Caco-2 (cell line): ENCODE results near the gene PEF1. TPM values are rescaled to one million over a fixed set of nuclear protein-coding genes. Genes with fewer than 3 reads are reported as not detected.

Experiments
- BruUV-seq: library from RNA; stranded (reverse); fragments of 400-500 nt; replicated peaks from 2 replicates; lab custom pipeline; 2021; lab: Mats Ljungman, UMichigan
- CTCF ChIA-PET: fragments of 300-600 bp; sonication (Branson Sonifier 250); formaldehyde crosslinking; loops from one replicate; lab custom pipeline; 2022; ENCODE audit warnings: antibody characterized with exemption; lab: Charles Lee
- POLR2A ChIA-PET: fragments of 300-600 bp; sonication (Branson Sonifier 250); formaldehyde crosslinking; loops from one replicate; lab custom pipeline; 2022; ENCODE audit warnings: antibody characterized with exemption; lab: Charles Lee
- DNase-seq, 2 experiments: peaks; one replicate each; pipeline versions ENCODE4 v3.0.0 to v3.0.0-alpha.2; 2020 to 2022
- H3K27me3 ChIP-seq: replicated peaks from 2 replicates; pipeline ENCODE4 v1.6.0; 2011; ENCODE audit warnings: low read length; ENCODE audit not compliant: control insufficient read depth, insufficient read depth
- H3K36me3 ChIP-seq: 2 replicates; pipeline ENCODE4 v1.5.1; 2011; ENCODE audit warnings: low read length; ENCODE audit not compliant: control insufficient read depth, insufficient read depth
- H3K4me1 ChIP-seq: fragments of 250-450 bp; sonication (Bioruptor Pico); 2 replicates; pipeline ENCODE4 v1.5.1; 2020; ENCODE audit warnings: mild to moderate bottlenecking
- H3K4me3 ChIP-seq: 2 replicates; pipeline ENCODE4 v1.5.1; 2011; ENCODE audit warnings: low read depth, mild to moderate bottlenecking, control low read depth, low read length
- H3K9me3 ChIP-seq: fragments of 250-450 bp; sonication (Bioruptor Pico); 2 replicates; pipeline ENCODE4 v1.5.1; 2020; ENCODE audit warnings: mild to moderate bottlenecking, moderate library complexity
- H3K27ac Mint-ChIP-seq: one replicate; pipeline ENCODE4 v1.8.0; 2022; ENCODE audit warnings: mixed read lengths; ENCODE audit not compliant: unreplicated experiment
- H3K27me3 Mint-ChIP-seq: one replicate; pipeline ENCODE4 v1.8.0; 2022; ENCODE audit warnings: mixed read lengths; ENCODE audit not compliant: insufficient read depth, unreplicated experiment
- H3K36me3 Mint-ChIP-seq: one replicate; pipeline ENCODE4 v1.8.0; 2022; ENCODE audit warnings: mild to moderate bottlenecking, mixed read lengths; ENCODE audit not compliant: insufficient read depth, unreplicated experiment
- H3K4me1 Mint-ChIP-seq: one replicate; pipeline ENCODE4 v1.8.0; 2022; ENCODE audit warnings: low read depth, mixed read lengths; ENCODE audit not compliant: unreplicated experiment
- H3K4me3 Mint-ChIP-seq: one replicate; pipeline ENCODE4 v1.8.0; 2022; ENCODE audit warnings: mild to moderate bottlenecking, moderate library complexity, mixed read lengths; ENCODE audit not compliant: unreplicated experiment
- H3K9me3 Mint-ChIP-seq: one replicate; pipeline ENCODE4 v1.8.0; 2022; ENCODE audit warnings: mixed read lengths; ENCODE audit not compliant: unreplicated experiment
- intact Hi-C: fragments of 100-400 bp; cut with micrococcal nuclease; formaldehyde crosslinking; loops from one replicate; pipeline ENCODE4 v1.10.0; 2022; ENCODE audit not compliant: unreplicated experiment
- total RNA-seq: library from RNA; stranded (reverse); gene quantifications from 2 replicates; pipeline ENCODE4 v1.2.3, GENCODE V29; 2022
- TF ChIP-seq, protein P1 (sequence below), 2 experiments: fragments of 200-600 bp in 1 of 2; IDR thresholded peaks; 1 replicate in 1 of 2; 2 replicates in 1 of 2; pipeline versions ENCODE4 v1.5.1 to v1.8.0; 2011 to 2022; ENCODE audit warnings: antibody characterized with exemption in 1 of 2, control low read depth in 1 of 2, inconsistent platforms in 1 of 2, low read depth in 1 of 2, low read length in 1 of 2, mild to moderate bottlenecking in 1 of 2, moderate library complexity in 1 of 2; ENCODE audit not compliant: insufficient read depth in 1 of 2, severe bottlenecking in 1 of 2, unreplicated experiment in 1 of 2

The PEF1 gene
- total RNA-seq, 1 experiment from 2014 or later, result 22.1 TPM

DNA sequence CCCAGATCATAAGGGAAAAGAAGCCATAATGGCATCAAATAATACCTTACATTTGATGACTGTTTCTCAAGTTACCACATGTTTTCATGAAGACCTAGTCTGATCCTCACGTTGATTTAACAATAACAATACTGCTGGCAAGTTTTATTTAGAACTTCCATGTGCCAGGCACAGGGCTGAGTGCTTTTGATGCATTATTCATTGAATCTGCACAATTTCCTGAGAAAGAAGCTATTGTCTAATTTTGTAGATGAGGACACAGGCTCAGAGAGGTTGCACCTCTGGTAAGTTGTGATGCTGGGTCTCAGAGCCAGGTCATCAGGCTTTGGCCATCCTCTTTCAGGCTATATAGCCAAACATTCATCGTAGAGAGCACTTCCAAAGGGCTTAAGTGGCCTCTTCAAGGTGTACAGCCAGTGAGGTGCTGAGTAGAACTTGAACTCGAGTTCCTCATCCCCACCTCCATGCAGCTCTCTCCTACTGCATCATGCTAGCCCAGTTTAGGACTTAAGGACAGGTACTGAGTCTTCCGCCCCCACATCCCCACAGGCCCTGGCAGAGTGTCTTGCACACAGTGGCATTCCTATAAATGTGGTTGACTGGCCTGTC lies 8.3 kb upstream of the PEF1 start:
- POLR2A ChIA-PET, result interaction anchor here (0.6 kb wide), 1 partner anchor 8 kb away, joined by 5 read pairs; the partner anchor contains the start of gene PEF1

DNA sequence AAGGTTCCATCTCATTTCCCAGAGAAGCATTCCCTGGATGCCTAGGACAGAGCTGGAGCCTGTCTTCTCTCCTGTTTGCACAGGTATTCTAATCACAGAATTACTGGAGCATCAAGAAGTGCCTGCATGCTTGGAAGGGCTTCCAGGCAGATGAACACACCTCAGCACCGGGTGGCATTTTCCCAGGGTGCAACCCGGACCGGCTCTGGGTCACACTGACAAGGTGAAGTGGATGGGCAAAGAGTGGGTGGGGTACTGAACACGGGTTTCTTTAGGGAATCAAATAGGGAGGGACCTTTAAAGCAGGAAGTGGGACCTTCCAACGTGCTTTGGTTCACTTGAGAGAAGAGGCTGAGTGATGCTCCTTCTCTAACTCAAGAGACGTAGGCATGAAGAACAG lies 7.1 kb upstream of the PEF1 start:
- Mint-ChIP-seq H3K27me3 (no peaks in the 10 kb centered on the region), H3K36me3 (no peaks in the 10 kb centered on the region), H3K4me3 (no peak overlapping the region), H3K4me1 (peaks cover 17% of the 10 kb centered on the region), H3K9me3 (no peaks in the 10 kb centered on the region), H3K27ac (no peak overlapping the region)
- 0 out of 2 replicates have a peak, but pooled peaks cover 5% of the 10 kb centered on the region for H3K4me1 ChIP-seq
- no peaks in the 10 kb centered on the region for H3K9me3 ChIP-seq
- TF ChIP-seq, protein P1, sequence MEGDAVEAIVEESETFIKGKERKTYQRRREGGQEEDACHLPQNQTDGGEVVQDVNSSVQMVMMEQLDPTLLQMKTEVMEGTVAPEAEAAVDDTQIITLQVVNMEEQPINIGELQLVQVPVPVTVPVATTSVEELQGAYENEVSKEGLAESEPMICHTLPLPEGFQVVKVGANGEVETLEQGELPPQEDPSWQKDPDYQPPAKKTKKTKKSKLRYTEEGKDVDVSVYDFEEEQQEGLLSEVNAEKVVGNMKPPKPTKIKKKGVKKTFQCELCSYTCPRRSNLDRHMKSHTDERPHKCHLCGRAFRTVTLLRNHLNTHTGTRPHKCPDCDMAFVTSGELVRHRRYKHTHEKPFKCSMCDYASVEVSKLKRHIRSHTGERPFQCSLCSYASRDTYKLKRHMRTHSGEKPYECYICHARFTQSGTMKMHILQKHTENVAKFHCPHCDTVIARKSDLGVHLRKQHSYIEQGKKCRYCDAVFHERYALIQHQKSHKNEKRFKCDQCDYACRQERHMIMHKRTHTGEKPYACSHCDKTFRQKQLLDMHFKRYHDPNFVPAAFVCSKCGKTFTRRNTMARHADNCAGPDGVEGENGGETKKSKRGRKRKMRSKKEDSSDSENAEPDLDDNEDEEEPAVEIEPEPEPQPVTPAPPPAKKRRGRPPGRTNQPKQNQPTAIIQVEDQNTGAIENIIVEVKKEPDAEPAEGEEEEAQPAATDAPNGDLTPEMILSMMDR (IDR thresholded peaks at IDR 0.05; ENCODE audit: insufficient read depth in 1 of 2, low read depth in 1 of 2, low read length in 1 of 2, severe bottlenecking in 1 of 2, unreplicated experiment in 1 of 2), result no peak
- intact Hi-C loops, result no loop called here
- ChIA-PET POLR2A (no interaction called here), CTCF (interaction anchor here (0.6 kb wide), 1 partner anchor 336 kb away, joined by 5 read pairs; no protein-coding TSS in a partner anchor)
- no peak overlapping the region for H3K4me3 ChIP-seq
- no TSS peak for BruUV-seq
- H3K36me3 ChIP-seq, result no peaks in the 10 kb centered on the region
- DNase-seq, result no peak
- H3K27me3 ChIP-seq, result no peaks in the 10 kb centered on the region

More for the DNA sequence above, 8.3 kb upstream of the PEF1 start:
- Histone ChIP-seq H3K4me3 (no peak overlapping the region), H3K4me1 (0 out of 2 replicates have a peak, but pooled peaks cover 5% of the 10 kb centered on the region), H3K9me3 (no peaks in the 10 kb centered on the region), H3K36me3 (no peaks in the 10 kb centered on the region), H3K27me3 (no peaks in the 10 kb centered on the region)
- H3K27me3 Mint-ChIP-seq, result no peaks in the 10 kb centered on the region
- no peak overlapping the region for H3K27ac Mint-ChIP-seq
- no TSS peak for BruUV-seq
- H3K4me3 Mint-ChIP-seq, result no peak overlapping the region
- H3K36me3 Mint-ChIP-seq, result no peaks in the 10 kb centered on the region
- no peaks in the 10 kb centered on the region for H3K9me3 Mint-ChIP-seq
- intact Hi-C loops, result no loop called here
- TF ChIP-seq, protein P1 (IDR thresholded peaks at IDR 0.05; ENCODE audit: insufficient read depth in 1 of 2, low read depth in 1 of 2, low read length in 1 of 2, severe bottlenecking in 1 of 2, unreplicated experiment in 1 of 2), result no peak
- H3K4me1 Mint-ChIP-seq, result peaks cover 17% of the 10 kb centered on the region
- no peak for DNase-seq
- CTCF ChIA-PET, result no interaction called here

DNA sequence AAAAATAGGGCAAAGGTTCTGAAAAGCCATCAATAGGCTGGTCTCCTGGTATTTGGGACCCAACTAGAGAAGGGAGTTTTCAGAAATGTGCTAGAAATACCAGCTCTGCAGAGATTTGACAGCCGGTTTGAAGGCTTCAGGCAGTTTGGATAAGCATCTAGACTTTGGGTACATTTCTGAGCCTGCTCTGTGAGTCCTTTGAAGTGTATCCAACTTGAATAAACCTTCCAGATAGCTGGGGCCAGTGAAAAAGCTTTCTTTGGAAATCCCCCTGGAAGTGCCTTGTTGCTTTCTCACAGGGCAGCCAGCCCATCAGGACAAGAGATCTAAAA lies 6.4 kb upstream of the PEF1 start:
- no TSS peak for BruUV-seq
- Histone ChIP-seq H3K4me3 (no peak overlapping the region), H3K27me3 (no peaks in the 10 kb centered on the region), H3K4me1 (0 out of 2 replicates have a peak, but pooled peaks cover 5% of the 10 kb centered on the region), H3K36me3 (no peaks in the 10 kb centered on the region), H3K9me3 (no peaks in the 10 kb centered on the region)
- Mint-ChIP-seq H3K4me1 (peaks cover 17% of the 10 kb centered on the region), H3K27me3 (no peaks in the 10 kb centered on the region), H3K9me3 (no peaks in the 10 kb centered on the region), H3K27ac (no peak overlapping the region), H3K4me3 (no peak overlapping the region), H3K36me3 (peaks cover under 1% of the 10 kb centered on the region)
- ChIA-PET POLR2A (no interaction called here), CTCF (interaction anchor here (0.6 to 1.2 kb wide), 2 partner anchors 138 to 337 kb away, joined by 5 read pairs; no protein-coding TSS in a partner anchor)
- DNase-seq, result peak; percentile 25 to 48
- intact Hi-C loops, result no loop called here
- TF ChIP-seq, protein P1 (IDR thresholded peaks at IDR 0.05; ENCODE audit: insufficient read depth in 1 of 2, low read depth in 1 of 2, low read length in 1 of 2, severe bottlenecking in 1 of 2, unreplicated experiment in 1 of 2), result no peak
